GM12872 (cell line): ENCODE measurements around the gene TPM3.

ENCODE experiments used
- CTCF ChIP-seq: IDR thresholded peaks from 3 replicates; pipeline ENCODE4 v1.5.1; 2011; ENCODE audit warnings: low read depth, mild to moderate bottlenecking, low read length, moderate library complexity; ENCODE audit not compliant: insufficient read depth

TPM3 gene

DNA sequence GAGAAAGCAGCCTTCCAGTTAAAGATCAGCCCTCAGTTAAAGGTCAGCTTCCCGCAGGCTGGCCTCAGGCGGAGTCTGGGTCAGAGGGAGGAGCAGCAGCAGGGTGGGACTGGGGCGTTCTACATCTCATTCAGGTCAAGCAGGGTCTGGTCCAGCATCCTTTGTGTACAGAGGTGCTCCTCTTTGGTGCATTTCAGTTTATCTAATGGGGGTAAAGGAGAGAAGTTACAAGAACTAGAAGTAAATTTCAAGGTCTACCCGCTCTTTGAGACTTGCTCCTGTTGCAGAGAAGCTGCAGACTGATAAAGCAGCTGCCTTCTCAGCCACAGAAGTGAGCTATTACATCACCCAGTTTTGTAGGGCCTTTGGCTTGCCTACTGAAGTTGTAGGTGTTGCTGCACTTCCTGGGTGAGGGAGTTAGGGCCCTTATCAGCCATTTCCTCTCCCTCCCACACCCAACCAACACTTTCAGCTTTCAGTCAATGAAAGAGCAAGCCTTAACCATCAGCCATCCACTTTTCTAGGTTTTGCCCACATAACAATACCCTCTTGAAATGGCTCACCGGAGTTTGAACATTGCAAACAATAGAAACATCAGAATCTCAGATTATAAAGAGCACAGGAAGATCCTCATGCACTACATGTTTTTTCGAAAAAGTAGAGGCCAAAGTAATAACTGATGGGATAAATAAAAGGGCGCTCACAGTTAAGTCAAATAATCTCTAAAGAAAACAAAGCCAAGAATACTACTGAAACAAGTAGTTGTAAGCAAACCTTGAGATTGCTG lies 34.2 kb downstream of the TPM3 start:
- no peak for TF ChIP-seq CTCF

DNA sequence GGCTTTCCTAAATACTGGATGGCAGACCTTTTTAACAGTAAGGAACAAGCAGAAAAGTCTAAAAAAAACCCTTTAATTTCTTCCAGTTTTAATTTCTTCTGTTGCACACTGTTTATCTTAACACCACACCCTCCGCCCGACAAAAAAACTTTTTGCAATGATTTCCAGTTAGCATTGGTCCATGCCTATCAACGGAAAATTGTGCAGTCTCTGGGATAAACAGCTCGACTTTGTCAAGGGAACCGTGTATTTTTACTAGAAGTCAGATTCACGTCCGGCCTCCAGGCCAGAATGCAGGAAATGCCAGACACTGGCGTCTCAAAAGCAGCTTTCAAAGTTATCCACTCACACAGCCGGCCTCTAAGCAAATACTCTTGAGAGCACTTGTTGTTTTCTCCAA lies 36.6 kb downstream of the TPM3 start:
- TF ChIP-seq CTCF, result no peak

DNA sequence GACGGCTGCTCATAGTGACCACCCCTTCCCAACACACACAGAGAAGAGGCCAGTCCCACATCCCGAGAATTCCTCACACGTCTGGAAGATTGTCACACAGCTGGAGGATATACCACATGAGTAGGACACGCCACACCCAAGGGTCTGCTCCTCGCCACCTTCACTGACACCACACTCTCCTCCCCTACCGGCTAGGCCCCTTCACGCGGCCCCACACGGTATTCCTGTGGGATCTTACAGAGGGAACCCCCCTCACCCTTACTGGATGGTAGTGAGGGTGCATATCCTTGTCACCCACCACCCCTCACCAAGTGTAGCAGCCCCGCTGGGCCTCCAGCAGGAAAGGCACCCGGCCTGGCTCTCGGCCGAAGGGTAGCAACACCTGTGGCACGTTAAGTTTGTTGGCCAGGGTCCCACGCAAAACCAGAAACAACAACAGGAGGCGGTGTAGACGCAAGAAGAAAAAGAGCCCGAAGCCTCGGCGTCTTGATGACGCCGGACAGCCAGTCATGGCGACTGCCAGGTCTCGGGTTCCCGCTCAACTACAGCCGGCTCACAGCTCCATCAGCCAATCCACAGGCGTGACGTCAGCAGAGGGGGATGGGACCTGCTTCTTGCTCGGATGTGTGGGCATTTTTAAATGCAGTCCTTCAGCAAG lies 37.2 kb downstream of the TPM3 start, which contains the start of gene NUP210L:
Gene NUP210L (minus strand): TSS at position 540 of the 658 bp plus-strand sequence.
- no peak for TF ChIP-seq CTCF

DNA sequence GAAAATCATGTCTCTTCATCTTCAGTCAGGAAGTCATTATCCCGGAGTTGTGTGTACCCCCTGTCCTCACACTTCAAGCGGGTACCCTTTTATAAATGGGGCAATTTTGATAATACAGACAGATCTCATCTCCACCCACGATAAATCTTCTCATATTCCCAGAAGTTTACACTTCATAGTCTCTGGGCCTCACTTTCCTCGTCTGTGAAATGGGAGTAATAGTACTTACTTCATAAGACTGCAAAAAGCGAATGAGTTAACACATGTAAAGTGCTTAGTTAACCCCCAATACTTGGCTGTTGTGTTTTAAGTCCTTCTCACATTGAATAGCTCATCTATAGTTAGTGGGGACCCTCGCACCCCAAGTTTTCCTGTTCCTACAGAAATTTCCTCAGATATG lies 37.8 kb downstream of the TPM3 start:
- no peak for TF ChIP-seq CTCF

DNA sequence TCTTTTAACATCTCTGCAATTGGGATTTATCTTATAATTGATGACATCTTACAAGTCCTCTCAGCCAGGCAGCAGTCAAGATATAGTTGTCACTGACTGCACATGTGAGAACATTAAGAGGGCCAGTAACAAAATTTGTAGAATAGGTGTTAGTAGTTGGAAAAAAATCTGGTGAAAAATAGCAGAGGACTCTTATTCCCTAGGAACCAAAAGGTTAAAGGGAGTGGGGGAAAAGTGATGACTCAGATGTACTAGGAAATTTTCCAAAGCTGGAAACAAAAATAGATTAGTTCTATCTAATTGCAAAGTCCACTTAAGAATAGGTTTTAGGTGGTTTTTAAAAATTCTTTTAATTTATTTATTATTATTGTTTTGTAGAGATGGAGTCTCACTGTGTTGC lies 40.6 kb downstream of the TPM3 start:
- TF ChIP-seq CTCF, result no peak

DNA sequence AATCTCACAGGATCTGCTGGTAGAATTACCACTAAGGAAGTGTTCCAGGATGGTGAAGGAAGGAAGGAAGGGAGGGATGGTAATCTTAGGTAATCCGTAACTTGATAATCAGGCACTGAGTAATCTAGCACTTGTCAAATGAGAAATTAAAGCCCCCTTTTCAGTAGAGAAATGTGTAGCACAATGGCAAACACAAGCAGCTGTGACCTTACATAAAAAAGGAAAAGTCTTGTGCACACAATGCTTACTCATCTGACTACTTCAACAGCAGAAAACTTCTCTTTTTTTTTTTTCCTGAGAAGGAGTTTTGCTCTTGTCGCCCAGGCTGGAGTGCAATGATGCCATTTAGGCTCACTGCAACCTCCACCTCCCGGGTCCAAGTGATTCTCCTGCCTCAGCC lies 43.1 kb downstream of the TPM3 start:
- no peak for TF ChIP-seq CTCF

GRCh38 chr1:154145986-154146385 lies 45.9 kb downstream of the TPM3 start:
- TF ChIP-seq CTCF, result peak; percentile 41; the same call in 1 of the 3 replicates
